Mononuclear cell (primary cell): ENCODE data around the gene IL17C. TPM values are rescaled to one million over a fixed set of nuclear protein-coding genes. Genes with fewer than 3 reads are reported as not detected.
A peak's percentile ranks its signal among the peaks of the same experiment; 100 is the strongest.

Experiments used
- H3K27me3 ChIP-seq: 2 replicates; pipeline ENCODE4 v1.6.0; 2011; ENCODE audit warnings: low read length, control low read depth; ENCODE audit not compliant: insufficient read depth
- H3K4me1 ChIP-seq: 2 replicates; pipeline ENCODE4 v1.5.1; 2011; ENCODE audit warnings: mild to moderate bottlenecking, low read length, control low read depth; ENCODE audit not compliant: insufficient read depth
- H3K4me3 ChIP-seq: 2 replicates; pipeline ENCODE4 v1.5.1; 2011; ENCODE audit warnings: mild to moderate bottlenecking, low read length, moderate library complexity
- H3K9me3 ChIP-seq: 2 replicates; pipeline ENCODE4 v1.5.1; 2011; ENCODE audit warnings: low read depth, mild to moderate bottlenecking, control low read depth, low read length
- total RNA-seq: library from RNA; depleted of rRNA; stranded (reverse); fragments of >200 nt; gene quantifications from one replicate; pipeline ENCODE4 v1.2.3, GENCODE V29; 2012

The IL17C gene
- total RNA-seq, 1 donor, result 0.21 TPM

DNA sequence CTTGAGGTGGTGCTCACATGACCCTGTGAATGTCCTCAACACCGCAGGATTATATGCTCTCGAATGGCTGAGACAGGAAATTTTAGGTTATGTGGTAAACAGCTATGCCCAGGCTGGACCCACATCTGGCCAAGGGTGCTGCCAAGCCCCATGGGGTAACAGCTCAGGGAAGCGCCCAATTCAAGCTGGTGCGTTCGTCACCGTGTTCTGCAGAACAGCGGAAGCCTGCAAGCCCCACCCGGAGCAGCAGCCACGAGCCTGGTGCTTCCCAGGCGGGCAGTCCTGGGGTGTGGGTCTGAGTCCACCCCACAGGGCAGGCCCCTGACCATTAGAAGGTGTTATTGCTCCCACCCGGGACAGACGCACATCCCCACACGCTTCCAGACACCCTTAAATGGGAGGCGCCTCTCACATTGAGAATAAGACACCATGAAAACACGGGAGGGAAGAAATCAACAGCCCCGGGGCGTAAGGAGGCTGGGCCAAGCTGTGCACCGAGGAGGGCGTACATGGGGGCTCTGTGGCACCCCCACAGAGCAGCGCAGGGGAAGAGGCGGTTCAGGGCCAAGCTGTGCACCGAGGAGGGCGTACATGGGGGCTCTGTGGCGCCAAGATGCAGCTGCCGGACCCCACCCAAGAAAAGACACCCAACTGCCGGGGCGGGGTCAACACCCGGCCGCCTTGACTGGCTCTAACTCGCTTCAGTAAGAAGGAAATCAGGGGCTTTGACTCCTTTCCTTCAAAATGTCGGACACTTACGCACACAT is 15.4 kb downstream of the IL17C start:
- H3K4me1 ChIP-seq, result peaks cover 36% of the 10 kb centered on the region
- no peaks in the 10 kb centered on the region for H3K9me3 ChIP-seq
- H3K4me3 ChIP-seq, result no peak overlapping the region
- no peaks in the 10 kb centered on the region for H3K27me3 ChIP-seq

DNA sequence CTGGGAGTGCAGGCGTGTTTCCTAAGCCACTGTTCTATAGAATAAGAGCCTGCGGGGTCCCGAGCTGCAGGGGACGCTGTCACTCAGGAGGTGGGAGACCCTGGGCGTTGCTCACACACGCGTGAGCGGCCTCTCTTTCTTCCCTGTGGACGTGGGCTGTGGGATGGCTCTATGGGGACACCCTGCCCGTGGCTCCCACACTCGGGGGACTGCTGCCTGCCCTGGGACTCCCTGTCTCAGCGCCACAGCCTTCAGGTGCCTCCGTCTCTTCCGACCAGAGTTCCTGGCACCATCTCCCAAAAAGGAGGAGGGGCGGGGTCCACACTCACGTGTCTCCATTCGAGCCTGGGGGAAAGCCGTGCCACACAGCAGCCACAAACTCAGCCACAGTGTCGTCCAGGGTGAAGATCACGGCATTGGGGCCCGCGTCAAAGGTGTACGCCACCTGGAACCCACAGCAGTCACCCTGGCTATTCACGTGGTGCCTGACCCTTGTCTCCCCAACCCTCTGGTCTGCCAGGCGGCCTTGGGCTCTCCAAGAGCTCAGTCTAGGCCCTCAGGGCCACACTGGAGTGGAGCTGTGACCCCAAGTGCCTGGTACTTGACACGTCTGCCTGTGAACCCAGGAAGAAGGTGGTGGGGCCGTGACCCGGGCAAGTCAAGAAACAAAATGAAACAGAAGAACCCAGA is 16.1 kb downstream of the IL17C start:
- no peaks in the 10 kb centered on the region for H3K9me3 ChIP-seq
- H3K4me3 ChIP-seq, result no peak overlapping the region
- peaks cover 29% of the 10 kb centered on the region for H3K4me1 ChIP-seq
- H3K27me3 ChIP-seq, result no peaks in the 10 kb centered on the region

DNA sequence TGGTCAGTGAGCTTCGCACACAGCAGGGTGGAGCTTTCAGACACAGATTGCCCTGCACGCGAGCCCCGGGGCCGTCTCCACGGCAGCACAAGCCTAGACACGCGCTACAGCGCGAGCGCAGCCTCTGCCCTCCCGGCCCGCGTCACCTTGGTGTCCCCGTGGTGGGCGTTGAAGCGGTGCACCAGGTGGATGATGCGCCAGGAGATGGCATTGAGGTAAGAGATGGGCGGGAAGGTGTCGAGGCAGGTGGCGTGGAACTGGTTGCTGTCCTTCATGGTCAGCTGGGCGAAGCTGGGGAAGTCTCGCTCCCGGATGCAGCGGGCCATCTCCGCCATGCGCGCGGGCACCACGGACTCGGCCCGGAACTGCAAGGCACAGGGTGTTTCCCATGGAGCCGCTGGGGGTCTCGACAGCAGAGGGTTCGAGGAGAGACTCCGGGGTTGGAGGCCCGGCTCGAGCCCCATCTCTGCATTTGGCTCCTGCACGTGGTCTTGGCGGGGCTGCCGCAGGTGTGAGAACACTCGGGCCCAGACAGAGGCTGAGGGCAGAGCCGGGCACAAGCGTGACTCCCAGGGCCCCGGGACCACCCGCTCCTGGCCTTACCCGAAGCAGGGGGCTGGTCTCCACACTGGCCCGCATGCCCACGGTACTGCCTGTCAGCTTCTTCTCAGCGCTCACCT is 16.8 kb downstream of the IL17C start:
- H3K4me1 ChIP-seq, result peaks cover 22% of the 10 kb centered on the region
- no peak overlapping the region for H3K4me3 ChIP-seq
- H3K9me3 ChIP-seq, result no peaks in the 10 kb centered on the region
- no peaks in the 10 kb centered on the region for H3K27me3 ChIP-seq

DNA sequence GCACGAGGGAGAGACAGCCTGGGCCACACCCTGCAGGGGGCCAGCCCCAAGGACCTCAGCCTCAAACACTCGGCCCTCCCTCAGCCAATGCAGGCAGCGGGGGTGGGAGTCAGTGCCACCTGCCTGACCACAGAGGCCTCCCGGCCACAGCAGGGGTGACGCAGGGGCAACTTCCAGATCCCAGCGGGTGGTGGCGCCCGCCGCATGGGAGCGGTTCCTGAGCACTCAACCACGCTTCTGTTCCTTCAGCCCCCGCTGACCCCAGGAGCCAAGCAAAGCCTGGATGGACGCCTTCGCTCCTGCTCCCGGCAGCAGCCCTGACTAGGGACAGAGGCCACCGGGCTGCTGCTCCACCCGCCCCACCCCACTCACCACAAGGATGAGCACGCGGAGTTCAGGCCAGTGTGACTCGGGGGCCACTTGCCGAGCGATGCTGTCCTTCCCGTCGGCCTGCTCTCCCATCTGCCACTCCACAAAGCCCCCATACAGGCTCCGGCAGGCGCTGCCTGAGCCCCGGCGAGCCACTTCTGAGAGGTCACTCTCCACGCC is 17.4 kb downstream of the IL17C start:
- H3K4me3 ChIP-seq, result no peak overlapping the region
- peaks cover 22% of the 10 kb centered on the region for H3K4me1 ChIP-seq
- H3K9me3 ChIP-seq, result no peaks in the 10 kb centered on the region
- no peaks in the 10 kb centered on the region for H3K27me3 ChIP-seq

DNA sequence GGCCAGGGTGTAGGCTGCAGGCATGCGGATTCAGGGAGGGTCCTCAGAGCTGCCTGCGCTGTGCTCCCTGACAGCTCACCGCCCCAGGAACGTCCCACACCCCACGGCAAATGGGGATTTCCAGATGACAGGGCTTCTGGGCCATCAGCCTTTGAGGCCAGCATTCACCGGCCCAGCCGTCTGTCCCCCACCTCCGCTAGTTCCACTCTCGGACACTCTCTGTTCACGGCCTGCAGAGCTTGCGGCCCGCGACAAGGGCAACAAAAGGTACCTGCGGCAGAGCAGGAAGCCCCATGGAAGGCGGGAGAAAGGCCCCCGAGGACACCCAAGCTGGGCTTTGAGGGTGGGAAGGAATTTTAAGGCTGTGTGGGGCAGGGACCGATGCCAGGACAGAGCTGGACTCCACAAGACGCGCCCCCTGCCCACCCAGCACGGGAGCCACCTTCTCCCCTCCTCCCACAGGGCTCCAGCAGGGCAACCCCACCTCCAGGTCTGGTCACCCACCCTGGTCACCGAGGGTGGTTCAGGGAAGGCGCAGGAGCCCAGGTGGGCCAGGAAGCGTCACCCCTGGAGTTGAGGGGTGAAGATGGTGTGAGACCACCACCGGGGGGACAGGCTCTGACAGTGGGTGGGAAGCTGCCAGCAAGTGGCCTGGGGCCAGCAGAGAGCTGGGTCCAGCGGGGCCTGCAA is 18.1 kb downstream of the IL17C start:
- Histone ChIP-seq H3K4me3 (no peak overlapping the region), H3K27me3 (no peaks in the 10 kb centered on the region), H3K9me3 (no peaks in the 10 kb centered on the region), H3K4me1 (peaks cover 23% of the 10 kb centered on the region)

DNA sequence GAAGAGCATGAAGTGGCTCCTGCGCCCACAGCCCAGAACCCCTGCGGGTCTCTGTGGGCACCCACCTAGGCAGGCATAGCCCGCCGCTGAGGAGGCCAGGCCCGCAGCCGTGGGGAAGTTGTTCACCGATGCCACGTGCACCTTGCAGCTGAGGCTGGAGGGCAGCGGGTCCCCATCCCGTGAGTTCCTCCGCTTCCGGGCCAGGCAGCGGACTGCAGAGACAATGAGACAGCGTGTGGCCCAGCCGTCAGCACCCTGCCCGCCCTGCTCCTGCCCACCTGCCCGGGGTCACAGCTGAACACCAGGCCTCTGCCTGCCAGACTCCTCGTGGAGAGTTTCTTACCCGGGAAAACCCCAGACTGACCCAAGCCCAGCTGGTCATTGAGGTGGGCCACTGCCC is 19.0 kb downstream of the IL17C start:
- Histone ChIP-seq H3K4me3 (no peak overlapping the region), H3K27me3 (no peaks in the 10 kb centered on the region), H3K9me3 (no peaks in the 10 kb centered on the region), H3K4me1 (peaks cover 20% of the 10 kb centered on the region)

DNA sequence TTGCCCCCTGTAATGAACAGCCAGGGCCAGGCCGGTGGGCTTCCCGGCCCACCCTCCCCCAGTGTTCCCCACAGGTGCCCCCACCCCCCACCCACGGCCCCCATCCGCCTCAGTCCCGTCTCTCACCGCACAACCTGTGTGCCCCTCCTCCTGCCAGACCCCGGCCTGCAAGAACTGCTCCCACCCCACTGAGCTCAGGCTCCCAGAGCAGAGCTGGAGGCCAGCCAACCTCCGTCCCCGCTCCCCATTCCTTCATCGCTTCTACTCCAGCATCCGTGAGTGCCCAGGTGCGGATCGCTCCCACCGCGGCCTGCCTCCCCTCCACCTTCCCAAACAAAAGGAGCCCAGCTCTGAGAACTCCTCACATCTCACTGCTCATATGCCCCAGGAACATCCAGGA is 20.3 kb downstream of the IL17C start:
- peaks cover 21% of the 10 kb centered on the region for H3K4me1 ChIP-seq

DNA sequence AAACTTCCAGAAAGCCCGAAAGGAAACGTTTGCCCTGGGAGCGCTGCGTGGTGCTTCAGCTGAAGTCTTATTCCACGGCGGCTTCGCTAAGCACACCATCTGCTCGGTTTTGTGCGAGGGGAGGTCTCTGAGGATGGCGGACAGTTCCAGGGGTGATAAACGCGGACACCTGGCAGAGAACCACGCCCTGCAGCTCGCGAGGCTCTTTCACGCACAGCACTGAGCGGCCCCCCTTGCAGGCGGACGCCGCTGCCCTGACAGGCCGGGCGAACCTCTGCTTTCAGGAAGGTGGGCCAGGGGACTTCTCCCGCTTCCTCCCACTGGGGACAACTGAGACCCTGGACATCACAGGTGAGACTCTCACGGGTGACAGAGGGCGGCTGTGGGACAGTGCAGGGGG is 20.8 kb downstream of the IL17C start:
- H3K4me3 ChIP-seq, result no peak overlapping the region
- H3K27me3 ChIP-seq, result no peaks in the 10 kb centered on the region
- H3K9me3 ChIP-seq, result no peaks in the 10 kb centered on the region
- H3K4me1 ChIP-seq, result peaks cover 25% of the 10 kb centered on the region

More for the DNA sequence above, 20.3 kb downstream of the IL17C start:
- Histone ChIP-seq H3K9me3 (no peaks in the 10 kb centered on the region), H3K4me3 (no peak overlapping the region), H3K27me3 (no peaks in the 10 kb centered on the region)

DNA sequence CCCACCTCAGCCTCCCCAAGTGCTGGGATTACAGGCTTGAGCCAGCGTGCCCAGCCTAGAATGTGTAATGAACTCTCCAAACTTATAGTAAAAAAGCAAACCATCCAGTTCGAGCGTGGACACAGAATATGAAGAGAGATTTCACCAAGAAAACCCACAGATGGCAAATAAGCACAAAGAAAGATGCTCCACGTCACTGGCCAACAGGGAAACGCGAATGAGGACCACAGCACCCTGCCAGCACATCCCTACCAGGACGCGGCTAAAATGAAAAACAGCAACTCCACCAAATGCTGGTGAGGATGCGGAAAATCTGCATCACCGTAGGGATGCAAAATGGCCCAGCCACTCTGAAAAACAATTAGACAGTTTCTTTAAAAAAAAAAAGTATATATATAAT is 23.1 kb downstream of the IL17C start:
- Histone ChIP-seq H3K4me1 (peaks cover 25% of the 10 kb centered on the region), H3K9me3 (no peaks in the 10 kb centered on the region), H3K27me3 (no peaks in the 10 kb centered on the region), H3K4me3 (no peak overlapping the region)

DNA sequence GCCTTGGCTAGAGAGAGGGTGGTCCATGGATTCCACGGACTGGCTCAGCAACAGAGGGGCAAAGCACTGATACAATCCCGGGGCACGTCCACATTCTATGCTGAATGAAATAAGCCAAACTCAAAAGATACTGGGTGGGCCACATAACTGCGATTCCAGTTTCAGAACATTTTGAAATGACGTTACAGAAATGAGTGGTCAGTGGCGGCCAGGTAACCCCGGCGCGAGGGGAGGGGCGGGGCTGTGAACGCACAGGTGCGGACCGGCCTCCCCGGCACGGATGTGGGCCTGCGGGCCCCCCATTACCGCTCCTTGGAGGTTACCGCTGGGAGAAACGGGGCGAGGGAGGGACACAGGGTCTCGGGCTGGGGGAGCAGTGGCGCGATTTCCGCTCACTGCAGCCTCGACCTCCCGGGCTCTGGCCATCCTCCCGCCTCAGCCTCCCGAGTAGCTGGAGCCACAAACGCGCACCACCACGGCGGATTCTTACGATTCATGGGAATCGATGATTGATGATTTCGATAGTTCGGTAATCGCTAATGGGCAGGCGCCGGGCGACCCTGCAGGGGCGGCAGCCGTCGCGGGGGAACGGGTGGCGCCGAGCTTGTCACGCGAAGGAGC is 24.0 kb downstream of the IL17C start:
- Histone ChIP-seq H3K9me3 (no peaks in the 10 kb centered on the region), H3K27me3 (no peaks in the 10 kb centered on the region), H3K4me3 (peak overlapping the region; percentile 75), H3K4me1 (peaks cover 25% of the 10 kb centered on the region)

DNA sequence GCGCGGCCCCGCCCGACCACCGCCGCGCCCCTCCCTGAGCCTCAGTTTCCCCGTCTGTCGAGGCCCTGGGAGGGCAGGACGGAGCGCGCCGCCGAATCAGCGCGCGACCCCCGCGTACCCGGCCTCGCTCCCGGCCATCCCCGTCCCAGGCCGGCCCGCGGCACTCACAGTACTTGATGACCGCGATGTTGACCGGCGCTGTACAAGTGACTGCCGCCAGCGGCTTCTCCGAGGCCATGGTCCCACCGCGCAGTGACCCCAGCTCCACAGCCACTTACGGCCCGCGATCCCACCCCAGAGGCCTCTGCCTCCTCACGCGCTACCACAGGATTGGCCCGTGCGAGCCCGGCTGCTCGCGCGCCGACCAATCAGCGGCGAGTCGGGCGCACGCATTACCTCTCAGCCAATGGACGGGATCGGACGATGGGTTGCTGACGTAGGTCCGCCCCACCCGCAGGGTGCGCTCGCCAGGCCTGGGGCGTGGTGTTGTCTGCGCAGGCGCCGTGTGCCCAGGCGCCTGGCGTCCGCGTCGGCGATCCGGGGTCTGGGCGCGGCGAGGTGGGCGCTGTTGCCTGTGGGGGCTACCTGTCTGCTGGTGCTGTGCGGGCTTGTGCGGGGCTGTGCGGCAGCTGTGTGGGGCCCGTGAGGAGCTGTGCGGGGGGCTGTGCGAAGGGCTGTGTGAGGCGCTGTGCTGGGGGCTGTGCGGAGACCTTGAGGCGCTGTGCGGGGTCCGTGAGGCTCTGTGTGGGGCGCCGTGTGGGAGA is 24.7 kb downstream of the IL17C start, which contains the start of gene MVD:
Gene MVD, minus strand, starts transcription at position 249 of the 764 bp plus-strand sequence. Its CDS starts 11 bp downstream, at position 238.
- Histone ChIP-seq H3K9me3 (no peaks in the 10 kb centered on the region), H3K27me3 (no peaks in the 10 kb centered on the region), H3K4me3 (peak within 1 kb of the TSS; percentile 75), H3K4me1 (peaks cover 25% of the 10 kb centered on the region)

DNA sequence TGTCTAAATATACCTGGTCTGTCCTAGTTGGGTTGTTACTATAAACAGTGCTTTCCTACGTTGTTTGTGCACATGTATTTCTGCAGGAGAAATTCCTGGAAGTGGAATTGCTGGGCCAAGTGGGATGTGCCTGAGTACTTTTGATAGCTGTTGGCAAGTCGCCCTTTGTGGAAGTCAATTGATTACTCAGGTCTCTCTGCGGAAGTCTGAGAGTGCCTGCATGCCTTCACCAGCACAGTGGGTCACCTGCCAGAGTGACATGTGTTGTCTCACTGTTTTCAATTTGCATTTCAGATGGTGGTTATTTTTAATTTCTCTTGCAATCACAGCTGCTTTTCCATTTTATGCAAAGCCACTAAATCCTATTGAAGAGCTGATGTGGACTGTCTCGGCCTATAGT is 26.8 kb downstream of the IL17C start:
- H3K27me3 ChIP-seq, result no peaks in the 10 kb centered on the region
- no peak overlapping the region for H3K4me3 ChIP-seq
- H3K4me1 ChIP-seq, result peaks cover 25% of the 10 kb centered on the region
- H3K9me3 ChIP-seq, result no peaks in the 10 kb centered on the region

DNA sequence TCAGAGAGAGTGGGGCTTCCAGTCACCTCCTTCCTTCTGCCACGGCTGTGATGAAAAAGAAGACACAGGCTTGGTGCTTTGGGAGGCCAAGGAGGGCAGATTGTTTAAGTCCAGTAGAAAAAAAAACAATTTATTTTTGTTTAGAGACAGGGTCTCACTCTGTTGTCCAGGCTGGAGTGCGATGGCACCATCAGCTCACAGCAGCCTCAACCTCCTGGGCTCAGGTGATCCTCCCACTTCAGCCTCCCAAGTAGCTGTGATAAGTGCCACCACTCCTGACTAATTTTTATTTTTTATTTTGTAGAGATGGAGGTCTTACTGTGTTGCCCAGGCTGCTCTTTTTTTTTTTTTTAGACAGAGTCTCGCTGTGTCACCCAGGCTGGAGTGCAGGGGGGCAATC is 27.2 kb downstream of the IL17C start:
- H3K9me3 ChIP-seq, result no peaks in the 10 kb centered on the region
- no peaks in the 10 kb centered on the region for H3K27me3 ChIP-seq
- peaks cover 25% of the 10 kb centered on the region for H3K4me1 ChIP-seq

DNA sequence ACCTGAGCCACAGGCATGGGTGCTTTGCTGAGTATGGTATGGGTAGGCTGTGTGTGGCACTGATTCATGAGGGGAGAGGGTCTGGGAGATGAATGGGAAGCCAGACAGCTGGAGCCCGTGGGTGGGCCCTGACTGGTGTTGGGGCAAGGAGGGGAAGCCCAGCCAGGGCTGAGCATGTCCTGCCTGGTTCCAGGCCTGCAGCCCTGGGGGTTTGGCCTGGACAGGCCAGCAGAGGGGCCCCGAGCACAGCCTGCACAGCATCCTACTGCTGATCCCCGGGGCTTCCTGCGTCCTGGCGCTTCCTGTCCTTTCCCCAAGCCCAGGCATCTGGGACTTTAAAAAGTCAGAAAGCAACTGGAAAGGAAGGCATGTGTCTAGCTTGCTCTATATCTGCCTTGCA is 29.1 kb downstream of the IL17C start:
- Histone ChIP-seq H3K27me3 (no peaks in the 10 kb centered on the region), H3K9me3 (no peaks in the 10 kb centered on the region), H3K4me1 (peaks cover 12% of the 10 kb centered on the region), H3K4me3 (no peak overlapping the region)

More for the DNA sequence above, 27.2 kb downstream of the IL17C start:
- no peak overlapping the region for H3K4me3 ChIP-seq
